Muscle layer of colon (tissue), 2 donors: ENCODE measurements around the gene RNF40.

Experiments
- H3K27ac ChIP-seq: one replicate; pipeline ENCODE4 v1.7.0; 2013; ENCODE audit warnings: low read depth, mild to moderate bottlenecking, low read length, moderate library complexity
- H3K27me3 ChIP-seq, 2 donors: one replicate each; pipeline ENCODE4 v1.7.0; 2013; ENCODE audit warnings: low read length in 2 of 2, mild to moderate bottlenecking in 2 of 2; ENCODE audit not compliant: insufficient read depth in 2 of 2, control insufficient read depth in 1 of 2
- H3K36me3 ChIP-seq: one replicate; pipeline ENCODE4 v1.7.0; 2013; ENCODE audit warnings: mild to moderate bottlenecking, low read length; ENCODE audit not compliant: insufficient read depth
- H3K4me1 ChIP-seq: one replicate; pipeline ENCODE4 v1.7.0; 2013; ENCODE audit warnings: mild to moderate bottlenecking, low read length; ENCODE audit not compliant: insufficient read depth
- H3K4me3 ChIP-seq, 2 donors: one replicate each; pipeline ENCODE4 v1.7.0; 2013; ENCODE audit warnings: low read length in 2 of 2, low read depth in 1 of 2, mild to moderate bottlenecking in 1 of 2, moderate library complexity in 1 of 2
- H3K9ac ChIP-seq: one replicate; pipeline ENCODE4 v1.7.0; 2013; ENCODE audit warnings: low read length
- H3K9me3 ChIP-seq: one replicate; pipeline ENCODE4 v1.7.0; 2013; ENCODE audit warnings: mild to moderate bottlenecking, low read length
- donor health status: abdominal sarcoma.
- donor health status: Adenocarcinoma of cecum.

RNF40 gene

GRCh38 chr16:30757316-30757715 is 4.8 kb upstream of the RNF40 start:
- Histone ChIP-seq H3K4me1 (peaks cover 6% of the 10 kb centered on the region), H3K4me3 (no peak overlapping the region), H3K27me3 (no peaks in the 10 kb centered on the region), H3K36me3 (peaks cover 5% of the 10 kb centered on the region), H3K9me3 (no peaks in the 10 kb centered on the region), H3K9ac (no peak overlapping the region), H3K27ac (no peak overlapping the region)

GRCh38 chr16:30758988-30759491 is 3.1 kb upstream of the RNF40 start:
- no peaks in the 10 kb centered on the region for H3K9me3 ChIP-seq
- H3K9ac ChIP-seq: no peak overlapping the region
- no peaks in the 10 kb centered on the region for H3K27me3 ChIP-seq
- no peak overlapping the region for H3K27ac ChIP-seq
- H3K4me3 ChIP-seq: no peak overlapping the region
- H3K36me3 ChIP-seq: peaks cover 11% of the 10 kb centered on the region
- H3K4me1 ChIP-seq: peaks cover 22% of the 10 kb centered on the region

- Histone ChIP-seq H3K9me3 (no peaks in the 10 kb centered on the region), H3K27ac (no peak overlapping the region), H3K9ac (no peak overlapping the region), H3K36me3 (peaks cover 22% of the 10 kb centered on the region), H3K27me3 (no peaks in the 10 kb centered on the region), H3K4me3 (no peak overlapping the region), H3K4me1 (peaks cover 27% of the 10 kb centered on the region)
Measured at GRCh38 chr16:30760001-30760559, 2.0 kb upstream of the RNF40 start.

DNA sequence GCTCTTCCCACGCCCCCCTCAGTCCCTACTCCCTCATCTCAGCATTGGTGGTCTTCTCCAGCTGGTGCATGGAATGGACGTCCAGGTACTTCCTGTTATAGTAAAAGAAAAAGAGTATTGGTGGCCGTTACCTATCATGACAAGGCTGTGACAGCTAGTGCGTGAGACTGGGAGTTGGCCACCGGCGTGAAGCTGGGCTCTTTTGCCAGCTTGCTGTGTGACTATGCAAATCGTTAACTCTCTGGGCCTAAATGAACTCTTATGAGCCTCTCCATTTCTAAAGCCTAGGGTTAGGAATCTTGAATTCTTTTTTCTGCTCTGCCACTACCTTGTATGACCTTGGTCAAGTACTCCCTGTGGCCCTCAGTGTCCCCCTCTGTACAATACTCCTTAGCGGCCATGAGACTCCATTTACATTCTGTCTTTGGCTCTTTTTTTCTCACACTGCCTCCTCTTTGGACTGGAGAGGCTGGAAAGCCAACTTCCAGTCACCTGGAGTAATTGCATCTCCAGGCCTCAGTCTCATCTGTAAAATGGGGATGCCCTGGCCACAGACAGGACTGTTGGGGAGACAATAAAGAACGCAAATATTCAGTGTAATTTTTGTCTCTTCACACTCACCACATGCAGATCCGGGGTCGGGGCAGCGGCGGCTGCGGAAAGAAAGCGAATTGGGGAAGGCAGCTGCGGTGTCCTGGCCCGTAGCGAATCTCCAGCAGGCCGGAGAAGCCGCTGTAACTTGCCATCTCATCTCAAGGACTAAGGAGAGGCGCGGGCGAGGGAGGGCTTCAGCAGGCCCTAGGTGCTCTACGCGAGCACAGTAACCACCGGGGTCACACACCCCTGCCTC is 1.3 kb upstream of the RNF40 start:
- Histone ChIP-seq H3K4me3 (peak overlapping the region; percentile 77 to 79), H3K9ac (no peak overlapping the region), H3K27ac (no peak overlapping the region), H3K4me1 (peaks cover 27% of the 10 kb centered on the region), H3K36me3 (peaks cover 29% of the 10 kb centered on the region), H3K27me3 (no peaks in the 10 kb centered on the region), H3K9me3 (no peaks in the 10 kb centered on the region)

GRCh38 chr16:30761427-30761927 is 645 bp upstream of the RNF40 start:
- Histone ChIP-seq H3K27ac (peak overlapping the region; percentile 89), H3K9ac (no peak overlapping the region), H3K9me3 (no peaks in the 10 kb centered on the region), H3K4me1 (peaks cover 27% of the 10 kb centered on the region), H3K4me3 (peak overlapping the region; percentile 77 to 79), H3K36me3 (peaks cover 36% of the 10 kb centered on the region), H3K27me3 (no peaks in the 10 kb centered on the region)

DNA sequence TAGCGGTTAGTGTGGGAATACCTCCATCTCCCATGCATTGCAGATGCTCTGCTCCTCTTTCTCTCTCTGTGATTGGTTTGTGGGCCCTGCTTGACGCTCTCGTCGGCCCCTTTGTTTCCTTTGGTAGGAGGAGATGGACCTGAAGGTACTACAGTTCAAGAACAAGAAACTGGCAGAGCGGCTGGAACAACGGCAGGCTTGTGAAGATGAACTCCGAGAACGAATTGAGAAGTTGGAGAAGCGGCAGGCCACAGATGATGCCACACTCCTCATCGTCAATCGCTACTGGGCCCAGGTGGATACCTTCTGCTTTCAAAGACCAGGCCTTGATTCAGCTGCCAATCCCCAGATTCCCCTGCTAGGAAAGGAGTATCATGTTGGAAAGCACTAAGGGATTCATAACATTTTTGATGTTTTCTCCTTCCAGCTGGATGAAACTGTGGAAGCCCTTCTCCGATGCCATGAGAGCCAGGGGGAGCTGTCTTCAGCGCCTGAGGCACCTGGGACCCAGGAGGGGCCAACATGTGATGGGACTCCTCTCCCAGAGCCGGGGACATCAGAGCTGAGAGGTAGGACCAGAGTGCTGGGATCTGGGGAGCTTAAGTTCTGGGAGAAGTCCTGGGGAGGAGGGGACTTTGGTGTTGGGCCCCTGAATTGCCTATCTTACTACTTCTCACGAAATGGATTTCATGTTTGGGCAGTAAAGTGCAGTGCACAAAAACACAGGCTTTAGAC is 1.0 kb downstream of the RNF40 start:
- Histone ChIP-seq H3K9ac (peak overlapping the region; percentile 83), H3K4me3 (peak overlapping the region; percentile 77 to 79), H3K9me3 (no peaks in the 10 kb centered on the region), H3K27ac (peak overlapping the region; percentile 89), H3K36me3 (peaks cover 52% of the 10 kb centered on the region), H3K4me1 (peaks cover 27% of the 10 kb centered on the region), H3K27me3 (no peaks in the 10 kb centered on the region)

- H3K27me3 ChIP-seq: no peaks in the 10 kb centered on the region
- no peaks in the 10 kb centered on the region for H3K9me3 ChIP-seq
- no peak overlapping the region for H3K27ac ChIP-seq
- H3K4me3 ChIP-seq: no peak overlapping the region
- H3K9ac ChIP-seq: no peak overlapping the region
- peaks cover 62% of the 10 kb centered on the region for H3K36me3 ChIP-seq
- peaks cover 27% of the 10 kb centered on the region for H3K4me1 ChIP-seq
Measured at GRCh38 chr16:30764086-30764485, 2.0 kb downstream of the RNF40 start.

GRCh38 chr16:30764816-30765465 is 2.8 kb downstream of the RNF40 start:
- no peak overlapping the region for H3K9ac ChIP-seq
- H3K9me3 ChIP-seq: no peaks in the 10 kb centered on the region
- peaks cover 70% of the 10 kb centered on the region for H3K36me3 ChIP-seq
- peaks cover 27% of the 10 kb centered on the region for H3K4me1 ChIP-seq
- H3K27ac ChIP-seq: no peak overlapping the region
- no peaks in the 10 kb centered on the region for H3K27me3 ChIP-seq
- H3K4me3 ChIP-seq: no peak overlapping the region

DNA sequence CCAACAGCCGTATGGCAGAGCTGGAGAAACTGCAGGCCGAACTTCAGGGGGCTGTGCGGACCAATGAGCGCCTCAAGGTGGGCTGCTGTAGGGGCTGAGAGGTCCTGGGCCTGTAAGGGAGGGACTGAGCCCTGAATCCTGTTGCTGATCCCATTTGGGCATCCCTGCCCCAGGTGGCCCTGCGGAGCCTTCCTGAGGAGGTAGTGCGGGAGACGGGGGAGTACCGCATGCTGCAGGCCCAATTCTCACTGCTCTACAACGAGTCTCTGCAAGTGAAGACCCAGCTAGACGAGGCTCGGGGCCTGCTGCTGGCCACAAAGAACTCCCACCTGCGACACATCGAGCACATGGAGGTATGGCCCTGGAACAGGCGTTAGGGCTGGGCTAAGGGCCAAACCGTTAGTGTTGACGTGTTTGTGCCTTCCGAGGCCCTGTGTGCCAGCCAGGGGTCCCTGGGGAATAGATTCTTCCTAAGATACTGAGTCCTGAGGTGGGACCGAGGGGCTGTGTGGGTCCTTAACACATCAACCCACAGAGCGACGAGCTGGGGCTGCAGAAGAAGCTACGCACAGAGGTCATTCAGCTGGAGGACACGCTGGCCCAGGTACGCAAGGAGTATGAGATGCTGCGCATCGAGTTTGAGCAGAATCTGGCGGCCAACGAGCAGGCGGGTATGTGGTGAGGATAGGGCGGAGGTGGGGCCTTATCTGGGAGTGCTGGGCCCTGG is 4.2 kb downstream of the RNF40 start:
- Histone ChIP-seq H3K27ac (no peak overlapping the region), H3K4me1 (peaks cover 20% of the 10 kb centered on the region), H3K9ac (no peak overlapping the region), H3K4me3 (no peak overlapping the region), H3K9me3 (no peaks in the 10 kb centered on the region), H3K27me3 (no peaks in the 10 kb centered on the region), H3K36me3 (peaks cover 84% of the 10 kb centered on the region)

DNA sequence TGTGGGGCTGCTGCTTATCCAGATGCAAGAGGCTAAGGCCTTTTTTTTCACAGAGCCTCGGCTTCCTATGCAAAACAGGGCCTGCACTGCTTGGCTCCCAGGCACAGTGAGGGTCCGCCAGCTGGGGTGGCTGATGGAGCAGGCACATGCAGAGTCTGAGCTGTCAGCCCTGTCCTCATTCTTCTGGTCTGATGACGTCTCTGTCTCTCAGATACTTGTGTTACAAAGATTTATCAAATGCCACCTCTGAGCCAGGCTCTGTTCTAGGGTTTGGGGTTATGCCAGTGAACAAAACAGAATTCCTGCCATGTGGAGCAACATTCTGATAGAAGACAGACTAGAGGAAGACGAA is 4.8 kb downstream of the RNF40 start:
- no peaks in the 10 kb centered on the region for H3K27me3 ChIP-seq
- no peak overlapping the region for H3K4me3 ChIP-seq
- H3K9me3 ChIP-seq: no peaks in the 10 kb centered on the region
- H3K9ac ChIP-seq: no peak overlapping the region
- peaks cover 20% of the 10 kb centered on the region for H3K4me1 ChIP-seq
- H3K36me3 ChIP-seq: peaks cover 89% of the 10 kb centered on the region
- no peak overlapping the region for H3K27ac ChIP-seq
